Posterior cingulate gyrus (tissue), 11 donors: Measurements from ENCODE around the gene CELA3A.

ENCODE experiments used
- DNase-seq, 10 donors: peaks; one replicate each; pipeline versions ENCODE4 v3.0.0 to v3.0.0-alpha.2; 2020 to 2021; ENCODE audit warnings: mixed read lengths in 3 of 10
- intact Hi-C: fragments of 100-400 bp; cut with DNase I; formaldehyde crosslinking; loops from one replicate; pipeline ENCODE4 v1.15.1; 2023

Gene CELA3A

DNA sequence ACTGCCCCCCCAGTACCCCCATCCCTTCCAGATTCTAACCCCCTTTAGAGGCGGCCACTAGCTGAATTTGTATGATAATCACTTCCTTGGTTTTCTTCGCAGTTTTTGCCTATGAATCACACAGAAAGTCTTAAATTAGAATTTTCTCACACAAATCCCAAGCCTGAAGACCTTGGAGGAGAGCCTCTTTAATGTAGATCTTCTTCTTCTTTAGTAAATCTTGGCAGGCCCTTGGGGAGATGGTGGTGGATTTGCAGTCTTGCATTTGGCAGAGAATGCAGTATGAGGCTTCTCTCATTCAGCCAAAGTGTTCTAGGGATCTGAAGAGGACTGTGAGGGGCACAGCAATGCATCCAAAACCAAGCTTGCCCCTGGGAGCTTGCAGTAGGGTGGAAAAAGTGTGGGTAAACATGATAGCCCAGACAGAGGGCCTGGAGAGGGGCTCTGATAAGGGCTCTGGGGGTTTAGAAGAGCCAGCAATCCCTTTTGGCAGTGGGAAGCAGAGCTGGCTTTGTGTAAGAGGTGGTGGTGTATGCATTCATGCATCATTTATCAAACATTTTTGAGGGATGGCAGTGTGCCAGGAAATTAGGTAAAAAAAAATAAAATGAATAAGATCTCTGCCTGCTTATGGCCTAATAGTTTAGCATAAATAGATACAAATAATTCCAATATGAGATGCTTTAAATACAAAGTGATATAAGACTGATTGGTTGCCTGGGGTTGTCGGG lies 43.4 kb downstream of the CELA3A start:
- intact Hi-C loops: no loop called here
- DNase-seq: peak in 1 of 10 donors; percentile 15

- DNase-seq: no peak
- intact Hi-C loops: no loop called here
Measured at GRCh38 chr1:22045604-22046228, 44.3 kb downstream of the CELA3A start.

GRCh38 chr1:22048351-22049192 lies 47.1 kb downstream of the CELA3A start:
- intact Hi-C loops: no loop called here
- peak in 3 of 10 donors; percentile 10 to 71 (median 47) for DNase-seq

DNA sequence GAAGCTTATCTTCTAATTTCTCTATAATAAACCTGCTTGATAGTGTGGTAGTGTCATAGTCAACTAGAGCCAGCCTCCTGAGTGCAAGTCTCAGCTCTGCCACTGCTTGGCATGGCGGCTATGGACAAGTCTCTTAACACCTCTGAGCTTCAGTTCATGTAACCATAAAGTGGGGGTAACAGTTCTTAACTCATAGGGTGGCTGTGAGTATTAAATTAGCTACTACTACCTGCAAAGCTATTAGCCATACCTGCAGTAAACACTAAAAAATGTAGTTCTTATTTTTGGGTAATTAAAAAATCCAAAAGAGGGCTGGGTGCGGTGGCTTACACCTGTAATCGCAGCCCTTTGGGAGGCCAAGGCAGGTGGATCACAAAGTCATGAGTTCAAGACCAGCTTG lies 48.9 kb downstream of the CELA3A start:
- peak in 1 of 10 donors; percentile 24 for DNase-seq
- intact Hi-C loops: no loop called here

- peak in 1 of 10 donors; percentile 25 for DNase-seq
Measured at GRCh38 chr1:22051607-22052114, 50.2 kb downstream of the CELA3A start.

GRCh38 chr1:22052115-22053016 lies 50.9 kb downstream of the CELA3A start, which contains the start of gene CDC42:
Gene CDC42, plus strand, starts transcription at chr1:22052709. Its CDS starts 25,770 bp downstream, at chr1:22078479.
- peak; percentile 96 to 100 (median 97) for DNase-seq
- intact Hi-C loops: loop anchor here (1.0 kb wide), 1 partner anchor 27 kb away; no protein-coding TSS in a partner anchor

More at GRCh38 chr1:22051607-22052114, 50.2 kb downstream of the CELA3A start:
- intact Hi-C loops: loop anchor here (1.0 kb wide), 1 partner anchor 26 kb away; no protein-coding TSS in a partner anchor

GRCh38 chr1:22053017-22053860 lies 51.8 kb downstream of the CELA3A start:
- intact Hi-C loops: no loop called here
- peak; percentile 20 to 89 (median 34) for DNase-seq

GRCh38 chr1:22053861-22054770 lies 52.7 kb downstream of the CELA3A start:
- DNase-seq: peak in 2 of 10 donors; percentile 33 to 83
- intact Hi-C loops: no loop called here

GRCh38 chr1:22055463-22055862 lies 54.0 kb downstream of the CELA3A start:
- intact Hi-C loops: no loop called here
- DNase-seq: peak in 1 of 10 donors; percentile 24

DNA sequence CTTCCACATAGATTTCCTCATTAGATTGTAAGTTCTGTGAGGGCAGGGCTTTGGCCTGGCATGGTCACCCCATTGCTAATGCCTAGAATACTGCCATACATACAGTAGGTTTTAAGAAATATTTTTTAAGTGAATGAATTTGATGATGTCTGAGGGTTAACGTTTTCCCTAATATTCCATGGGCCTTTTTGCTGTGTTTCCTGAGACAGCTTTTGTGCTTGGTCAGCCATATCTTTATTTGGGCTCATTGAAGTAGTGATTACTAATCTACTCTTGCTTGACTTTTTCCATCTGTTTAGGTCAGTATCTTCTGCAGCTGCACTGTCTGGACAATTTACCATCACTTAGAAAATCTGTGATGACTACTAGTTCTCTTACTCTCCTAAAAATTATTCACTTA lies 54.6 kb downstream of the CELA3A start:
- intact Hi-C loops: no loop called here

GRCh38 chr1:22056936-22057335 lies 55.5 kb downstream of the CELA3A start:
- intact Hi-C loops: no loop called here
- DNase-seq: no peak

More for the DNA sequence above, 54.6 kb downstream of the CELA3A start:
- peak in 1 of 10 donors; percentile 9 for DNase-seq

GRCh38 chr1:22057861-22058260 lies 56.4 kb downstream of the CELA3A start:
- DNase-seq: peak in 1 of 10 donors; percentile 14
- intact Hi-C loops: no loop called here
